Neuronal stem cell (in vitro differentiated cells): ENCODE data around the gene WSCD2.

ENCODE experiments used
- DNase-seq: peaks from one replicate; pipeline ENCODE4 v3.0.0-alpha.2; 2013; ENCODE audit warnings: low spot score
- H2AFZ ChIP-seq: one replicate; pipeline ENCODE4 v1.6.1; 2013; ENCODE audit warnings: mild to moderate bottlenecking, low read length, inconsistent platforms
- H2AK5ac ChIP-seq: 2 replicates; pipeline ENCODE4 v1.6.1; 2013; ENCODE audit warnings: low read depth, mild to moderate bottlenecking, inconsistent platforms, low read length, moderate library complexity, mixed read lengths
- H2BK120ac ChIP-seq: 2 replicates; pipeline ENCODE4 v1.6.1; 2013; ENCODE audit warnings: low read depth, mild to moderate bottlenecking, inconsistent platforms, low read length, moderate library complexity, mixed read lengths
- H2BK12ac ChIP-seq: one replicate; pipeline ENCODE4 v1.6.1; 2013; ENCODE audit warnings: low read length, inconsistent platforms
- H2BK15ac ChIP-seq: 2 replicates; pipeline ENCODE4 v1.6.1; 2013; ENCODE audit warnings: mild to moderate bottlenecking, low read length, inconsistent platforms, mixed read lengths
- H2BK5ac ChIP-seq: one replicate; pipeline ENCODE4 v1.6.1; 2013; ENCODE audit warnings: inconsistent platforms, mild to moderate bottlenecking, low read length, moderate library complexity
- H3K14ac ChIP-seq: one replicate; pipeline ENCODE4 v1.6.1; 2013; ENCODE audit warnings: low read length, inconsistent platforms
- H3K18ac ChIP-seq: 2 replicates; pipeline ENCODE4 v1.6.1; 2013; ENCODE audit warnings: low read length, inconsistent platforms
- H3K23ac ChIP-seq: 2 replicates; pipeline ENCODE4 v1.6.1; 2013; ENCODE audit warnings: low read depth, mild to moderate bottlenecking, mixed read lengths, low read length, inconsistent platforms; ENCODE audit not compliant: poor library complexity
- H3K27ac ChIP-seq: replicated peaks from 3 replicates; pipeline ENCODE4 v1.5.1; 2013; ENCODE audit warnings: low read length, inconsistent platforms
- H3K27me3 ChIP-seq, 3 experiments: 2 replicates each; pipeline ENCODE4 v1.6.1; 2013; ENCODE audit warnings: low read length in 3 of 3, mild to moderate bottlenecking in 2 of 3, inconsistent platforms in 1 of 3, low read depth in 1 of 3, mixed read lengths in 1 of 3, moderate library complexity in 1 of 3; ENCODE audit not compliant: control insufficient read depth in 3 of 3, insufficient read depth in 3 of 3
- H3K36me3 ChIP-seq, 2 donors: replicated peaks in 1 of 2; 2 replicates each; pipeline ENCODE4 v1.6.1; 2013; ENCODE audit warnings: low read length in 2 of 2; ENCODE audit not compliant: control insufficient read depth in 2 of 2, insufficient read depth in 2 of 2
- H3K4ac ChIP-seq: 2 replicates; pipeline ENCODE4 v1.6.1; 2013; ENCODE audit warnings: inconsistent platforms, mild to moderate bottlenecking, low read length, moderate library complexity
- H3K4me1 ChIP-seq, 2 donors: 1 replicate in 1 of 2; 2 replicates in 1 of 2; pipeline ENCODE4 v1.6.1; 2013; ENCODE audit warnings: low read length in 2 of 2, low read depth in 1 of 2; ENCODE audit not compliant: control insufficient read depth in 2 of 2, insufficient read depth in 1 of 2
- H3K4me2 ChIP-seq: one replicate; pipeline ENCODE4 v1.6.1; 2013; ENCODE audit warnings: mild to moderate bottlenecking, low read length, inconsistent platforms; ENCODE audit not compliant: insufficient read depth, poor library complexity, severe bottlenecking
- H3K4me3 ChIP-seq, 2 donors: 2 replicates each; pipeline ENCODE4 v1.5.1; 2013; ENCODE audit warnings: low read length in 2 of 2, mild to moderate bottlenecking in 2 of 2, inconsistent platforms in 1 of 2, moderate library complexity in 1 of 2
- H3K79me1 ChIP-seq: one replicate; pipeline ENCODE4 v1.6.1; 2013; ENCODE audit warnings: low read depth, mild to moderate bottlenecking, inconsistent platforms, low read length, moderate library complexity
- H3K9ac ChIP-seq: one replicate; pipeline ENCODE4 v1.6.1; 2013; ENCODE audit warnings: mild to moderate bottlenecking, low read depth, low read length, inconsistent platforms; ENCODE audit not compliant: poor library complexity
- H3K9me3 ChIP-seq, 2 donors: replicated peaks in 1 of 2; 2 replicates each; pipeline versions ENCODE3 to v1.6.1; 2013; ENCODE audit warnings: low read length in 2 of 2, mild to moderate bottlenecking in 2 of 2, inconsistent platforms in 1 of 2, low read depth in 1 of 2, mixed read lengths in 1 of 2, moderate library complexity in 1 of 2; ENCODE audit not compliant: control insufficient read depth in 2 of 2, insufficient read depth in 1 of 2
- H4K8ac ChIP-seq: one replicate; pipeline ENCODE4 v1.6.1; 2013; ENCODE audit warnings: low read depth, mild to moderate bottlenecking, inconsistent platforms, low read length, moderate library complexity
- H4K91ac ChIP-seq: one replicate; pipeline ENCODE4 v1.6.1; 2013; ENCODE audit warnings: low read length, low read depth, mild to moderate bottlenecking, inconsistent platforms; ENCODE audit not compliant: poor library complexity
- WGBS, 2 donors: extraction: QIAGEN DNeasy Blood & Tissue Kit; methylation state at CpG; one replicate each; pipeline ENCODE4 v1.1.7; 2013; ENCODE audit warnings: missing lambda C conversion rate in 2 of 2, mixed read lengths in 1 of 2; ENCODE audit not compliant: insufficient read length in 2 of 2, insufficient replicate concordance in 1 of 2; ENCODE audit errors: extremely low coverage in 2 of 2; 5-methylcytosine and 5-hydroxymethylcytosine counted together

WSCD2 gene

DNA sequence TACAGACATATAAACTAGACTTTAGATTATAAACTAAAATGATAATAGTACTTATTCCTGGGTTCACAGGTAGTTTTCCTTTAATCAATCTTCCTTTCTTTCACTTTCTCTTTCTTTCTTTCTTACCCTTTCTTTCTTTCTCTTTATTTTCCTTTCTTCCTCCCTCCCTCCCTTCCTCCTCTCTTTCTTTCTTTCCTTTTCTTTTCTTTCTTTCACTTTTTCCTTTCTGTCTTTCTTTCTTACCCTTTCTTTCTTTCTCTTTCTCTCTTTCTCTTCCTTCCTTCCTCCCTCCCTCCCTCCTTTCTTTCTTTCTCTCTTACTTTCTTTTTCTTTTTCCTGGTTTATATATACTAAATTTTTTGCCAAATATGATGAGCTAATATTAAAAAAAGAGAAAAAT is 148.5 kb downstream of the WSCD2 start:
- peaks cover 0 to 10% (median 0%) of the 10 kb centered on the region in 3 experiments for H3K27me3 ChIP-seq

DNA sequence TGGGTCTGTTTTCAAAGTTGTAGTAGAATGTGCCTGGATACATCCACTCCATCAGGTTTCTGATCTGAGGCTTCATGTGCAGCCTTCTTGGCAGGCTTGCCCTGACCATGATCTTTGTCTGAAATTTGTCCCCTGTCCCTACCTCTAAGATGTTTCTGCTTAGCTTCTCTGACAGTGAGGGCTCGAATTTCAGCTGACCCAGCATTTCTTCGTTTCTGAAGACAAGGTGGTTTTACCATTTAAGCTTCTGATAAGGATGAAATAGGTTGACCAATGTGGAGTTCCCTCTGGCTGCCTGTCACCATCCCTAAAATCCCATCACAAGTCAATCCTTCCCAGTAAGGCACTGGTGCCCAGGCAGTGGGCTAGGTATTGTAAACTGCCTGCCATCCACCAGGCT is 153.1 kb downstream of the WSCD2 start:
- H3K79me1 ChIP-seq, result no peaks in the 10 kb centered on the region
- no peak overlapping the region for H2BK5ac ChIP-seq
- no peak overlapping the region for H2AK5ac ChIP-seq
- H3K36me3 ChIP-seq, result no peaks in the 10 kb centered on the region
- H3K4me1 ChIP-seq, result no peaks in the 10 kb centered on the region
- H4K8ac ChIP-seq, result no peak overlapping the region
- WGBS, 2 donors, result no CpG with 5 or more reads among the region's 2 CpGs
- no peaks in the 10 kb centered on the region for H3K9me3 ChIP-seq
- H3K9ac ChIP-seq, result no peak overlapping the region
- no peak overlapping the region for H2BK12ac ChIP-seq
- H3K4me3 ChIP-seq, result no peak overlapping the region
- no peak overlapping the region for H3K4ac ChIP-seq
- no peak overlapping the region for H3K14ac ChIP-seq
- peaks cover 0 to 9% (median 0%) of the 10 kb centered on the region in 3 experiments for H3K27me3 ChIP-seq
- H3K18ac ChIP-seq, result no peak overlapping the region
- H4K91ac ChIP-seq, result no peak overlapping the region
- DNase-seq, result no peak
- H3K4me2 ChIP-seq, result no peak overlapping the region
- no peak overlapping the region for H2BK120ac ChIP-seq
- H3K23ac ChIP-seq, result no peak overlapping the region
- H2BK15ac ChIP-seq, result no peak overlapping the region
- H2AFZ ChIP-seq, result no peak overlapping the region
- H3K27ac ChIP-seq, result no peak overlapping the region

More for the DNA sequence above, 148.5 kb downstream of the WSCD2 start:
- H3K4me1 ChIP-seq, result no peaks in the 10 kb centered on the region
- H3K9ac ChIP-seq, result no peak overlapping the region
- no peak overlapping the region for H3K27ac ChIP-seq
- H4K91ac ChIP-seq, result no peak overlapping the region
- DNase-seq, result no peak
- peaks cover 0 to 2% of the 10 kb centered on the region in 2 donors for H3K9me3 ChIP-seq
- H2AK5ac ChIP-seq, result no peak overlapping the region
- H2BK5ac ChIP-seq, result no peak overlapping the region
- no peak overlapping the region for H3K4me3 ChIP-seq
- no peaks in the 10 kb centered on the region for H3K36me3 ChIP-seq
- no peak overlapping the region for H3K4me2 ChIP-seq
- no peak overlapping the region for H2BK120ac ChIP-seq
- H3K14ac ChIP-seq, result no peak overlapping the region
- no peak overlapping the region for H2BK15ac ChIP-seq
- no peak overlapping the region for H4K8ac ChIP-seq
- H2BK12ac ChIP-seq, result no peak overlapping the region
- no peak overlapping the region for H3K18ac ChIP-seq
- H3K23ac ChIP-seq, result no peak overlapping the region
- H2AFZ ChIP-seq, result no peak overlapping the region
- no peaks in the 10 kb centered on the region for H3K79me1 ChIP-seq
- no peak overlapping the region for H3K4ac ChIP-seq

DNA sequence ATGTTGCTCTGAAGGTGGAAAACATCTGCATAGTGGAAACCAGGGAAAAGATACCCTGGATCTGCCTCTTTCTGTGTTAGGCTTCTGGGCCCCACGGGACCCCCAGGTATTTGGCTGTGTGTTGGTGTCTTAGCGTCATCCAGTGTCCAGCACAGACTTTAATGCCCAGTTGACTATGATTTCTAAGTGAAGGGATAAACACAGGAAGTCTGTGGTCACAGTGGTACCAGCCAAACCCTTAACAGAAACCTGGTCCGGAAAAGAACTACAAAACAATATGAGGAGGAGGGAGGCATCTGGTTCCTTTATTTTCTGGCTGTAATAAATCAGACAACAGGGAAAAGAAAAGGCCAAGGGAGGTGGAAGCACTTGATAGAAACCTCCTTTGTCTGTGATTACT is 153.6 kb downstream of the WSCD2 start:
- no peak overlapping the region for H3K14ac ChIP-seq
- no peaks in the 10 kb centered on the region for H3K36me3 ChIP-seq
- no peaks in the 10 kb centered on the region for H3K79me1 ChIP-seq
- no peak overlapping the region for H3K27ac ChIP-seq
- no peak overlapping the region for H3K9ac ChIP-seq
- H4K8ac ChIP-seq, result no peak overlapping the region
- H3K4ac ChIP-seq, result no peak overlapping the region
- H2BK15ac ChIP-seq, result no peak overlapping the region
- no peak overlapping the region for H3K23ac ChIP-seq
- no peak overlapping the region for H4K91ac ChIP-seq
- no peak overlapping the region for H2BK5ac ChIP-seq
- no peak for DNase-seq
- H3K9me3 ChIP-seq, result no peaks in the 10 kb centered on the region
- no peak overlapping the region for H3K18ac ChIP-seq
- peaks cover 0 to 9% (median 0%) of the 10 kb centered on the region in 3 experiments for H3K27me3 ChIP-seq
- no peak overlapping the region for H2AK5ac ChIP-seq
- no peak overlapping the region for H2BK120ac ChIP-seq
- no CpG with 5 or more reads among the region's 3 CpGs for WGBS, 2 donors
- H3K4me1 ChIP-seq, result no peaks in the 10 kb centered on the region
- no peak overlapping the region for H3K4me2 ChIP-seq
- no peak overlapping the region for H3K4me3 ChIP-seq
- H2AFZ ChIP-seq, result no peak overlapping the region
- no peak overlapping the region for H2BK12ac ChIP-seq

DNA sequence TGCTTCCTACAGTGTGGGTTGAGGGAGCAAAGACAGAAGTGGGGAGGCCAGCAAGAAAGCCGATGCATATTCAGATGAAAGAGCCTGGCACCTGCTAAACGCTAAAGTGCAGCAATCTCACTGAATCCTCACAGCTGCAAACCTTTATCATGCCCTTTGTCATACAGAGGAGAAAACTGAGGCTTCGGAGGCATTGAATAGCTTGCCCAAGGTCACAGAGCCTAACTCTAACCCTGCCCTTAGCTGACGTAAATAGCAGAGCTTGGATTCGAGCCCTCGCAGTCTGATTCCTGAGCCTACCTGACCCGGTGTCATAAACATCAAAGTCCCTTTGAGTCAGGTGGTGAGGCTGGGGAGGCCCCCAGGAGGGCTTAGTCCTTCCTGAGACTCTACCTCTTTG is 155.1 kb downstream of the WSCD2 start:
- WGBS, 2 donors, result no CpG with 5 or more reads among the region's 7 CpGs

More for the DNA sequence above, 155.1 kb downstream of the WSCD2 start:
- H3K4me2 ChIP-seq, result no peak overlapping the region
- H2AFZ ChIP-seq, result no peak overlapping the region
- no peak overlapping the region for H3K14ac ChIP-seq
- no peak overlapping the region for H2BK5ac ChIP-seq
- H3K9me3 ChIP-seq, result no peaks in the 10 kb centered on the region
- no peak overlapping the region for H3K23ac ChIP-seq
- no peak overlapping the region for H4K91ac ChIP-seq
- H4K8ac ChIP-seq, result no peak overlapping the region
- H3K79me1 ChIP-seq, result no peaks in the 10 kb centered on the region
- no peak overlapping the region for H3K18ac ChIP-seq
- no peak for DNase-seq
- no peak overlapping the region for H3K9ac ChIP-seq
- H3K27me3 ChIP-seq, result peaks cover 0 to 13% (median 0%) of the 10 kb centered on the region in 3 experiments
- no peak overlapping the region for H3K4ac ChIP-seq
- no peak overlapping the region for H2BK120ac ChIP-seq
- no peak overlapping the region for H2AK5ac ChIP-seq
- H3K27ac ChIP-seq, result no peak overlapping the region
- no peaks in the 10 kb centered on the region for H3K36me3 ChIP-seq
- no peak overlapping the region for H3K4me3 ChIP-seq
- H3K4me1 ChIP-seq, result no peaks in the 10 kb centered on the region
- no peak overlapping the region for H2BK15ac ChIP-seq
- no peak overlapping the region for H2BK12ac ChIP-seq
